ENCODE measurements around the gene CNP. TPM values are rescaled to one million over a fixed set of nuclear protein-coding genes. Genes with fewer than 3 reads are reported as not detected.

Gene CNP
- total and polyA plus RNA-seq, 5 experiments from 2014 or later = 27.0 to 34.1 (median 30.6) TPM

DNA sequence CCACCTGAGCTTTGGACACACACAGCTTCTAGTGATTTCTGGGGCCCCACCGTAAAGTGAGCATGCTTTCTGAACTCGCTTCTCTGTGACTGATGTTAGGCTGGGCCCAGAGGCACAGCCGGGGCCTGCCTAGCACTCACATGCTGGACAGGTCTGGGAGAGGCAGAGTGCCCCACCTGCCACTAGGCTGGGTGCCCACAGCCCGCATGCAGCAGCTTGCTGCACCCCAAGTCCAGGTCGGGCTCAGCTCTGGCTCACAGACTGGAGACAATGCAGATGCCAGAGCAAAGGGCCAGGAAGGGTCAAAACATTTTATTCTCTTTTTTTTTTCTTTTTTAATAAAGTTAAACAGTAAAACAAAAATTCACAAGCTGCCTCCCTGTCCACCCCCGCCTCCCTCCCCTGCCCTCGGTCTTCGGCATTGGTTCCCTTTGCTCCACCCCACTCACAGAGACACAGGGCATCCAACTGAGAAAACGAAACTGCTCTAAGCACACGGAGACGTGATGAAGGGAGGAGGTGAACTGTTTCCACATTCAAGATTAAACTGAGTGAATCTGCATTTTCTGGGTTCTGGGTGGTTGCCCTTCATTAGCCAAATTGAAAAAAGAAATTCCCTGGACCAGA lies 9.7 kb downstream of the CNP start:
- DNase-seq (no peak), ATAC-seq (no peak)
- no peaks in the 10 kb centered on the region for H3K27me3 Mint-ChIP-seq
- H3K4me3 Mint-ChIP-seq = no peak overlapping the region
- POLR2A ChIA-PET = no interaction called here
- H3K27ac Mint-ChIP-seq = peak overlapping the region in 3 of 10 donors; percentile 20 to 54 (median 41)
- H3K9me3 Mint-ChIP-seq = no peaks in the 10 kb centered on the region
- peaks cover 2 to 19% (median 11%) of the 10 kb centered on the region in 4 donors for H3K4me1 Mint-ChIP-seq
- peaks cover 0 to 88% (median 13%) of the 10 kb centered on the region in 3 donors for H3K36me3 Mint-ChIP-seq

DNA sequence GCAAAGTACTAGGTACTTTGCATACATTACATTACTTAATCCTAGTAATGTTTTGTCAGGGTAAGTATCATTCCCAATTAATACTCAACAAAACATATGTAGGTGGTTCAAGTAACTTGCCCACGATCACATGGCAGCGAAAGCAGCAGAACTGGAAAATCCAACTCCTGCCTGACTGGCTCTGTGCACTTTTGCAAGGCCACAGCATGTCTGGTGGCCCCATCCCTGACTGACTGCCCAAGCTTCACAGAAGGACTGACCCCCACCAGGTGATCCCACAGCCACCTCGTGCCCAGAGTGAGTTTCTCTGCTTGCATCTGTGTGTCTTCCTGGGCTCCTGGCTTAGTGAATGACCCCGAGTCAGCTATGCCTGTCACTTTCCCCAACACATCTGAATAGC lies 11.4 kb downstream of the CNP start:
- POLR2A ChIA-PET = interaction anchor here (1.0 to 1.1 kb wide), 2 partner anchors 10 to 11 kb away, joined by 3 to 5 read pairs; partner anchors contain the start of gene CNP
- Mint-ChIP-seq H3K9me3 (no peaks in the 10 kb centered on the region), H3K27me3 (no peaks in the 10 kb centered on the region), H3K27ac (peak overlapping the region in 5 of 10 donors; percentile 25 to 80 (median 61)), H3K4me1 (peaks cover 0 to 11% (median 2%) of the 10 kb centered on the region in 4 donors), H3K36me3 (peaks cover 4 to 96% (median 21%) of the 10 kb centered on the region in 3 donors), H3K4me3 (no peak overlapping the region)
- ATAC-seq (no peak), DNase-seq (no peak)

DNA sequence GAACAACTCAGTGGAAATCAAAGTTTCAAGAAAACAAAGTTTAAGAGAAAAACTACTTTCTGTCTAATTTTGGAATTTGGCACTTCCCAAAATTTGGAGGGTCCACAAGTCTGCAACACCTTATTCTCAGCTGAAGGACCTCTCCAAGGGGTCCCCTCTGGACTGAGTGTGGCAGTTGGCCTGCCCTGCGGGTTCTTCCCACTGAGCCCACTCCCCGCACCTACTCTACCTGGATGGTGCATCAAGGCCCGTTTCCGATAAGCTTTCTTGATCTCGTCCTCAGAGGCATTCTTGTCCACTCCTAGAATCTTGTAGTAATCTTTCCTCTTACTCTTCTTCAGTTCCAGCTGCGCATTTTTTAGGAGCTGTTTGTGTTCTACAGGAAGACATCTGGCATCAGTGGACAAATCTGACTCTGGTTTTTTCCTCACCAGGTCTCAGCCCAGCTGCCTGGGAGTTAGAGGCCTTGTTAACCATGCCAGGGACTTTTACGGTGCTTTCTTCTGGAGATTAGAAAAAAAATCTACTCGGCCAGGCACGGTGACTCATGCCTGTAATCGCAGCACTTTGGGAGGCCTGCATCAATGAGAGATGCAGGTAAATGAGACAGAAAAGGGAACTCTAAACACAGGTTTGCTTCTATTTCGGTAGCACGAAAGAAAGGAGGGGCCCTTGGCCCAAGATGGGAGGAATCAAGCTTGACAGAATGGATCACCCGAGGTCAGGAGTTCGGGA lies 15.6 kb downstream of the CNP start:
- peak overlapping the region in 5 of 10 donors; percentile 34 to 80 (median 66) for H3K27ac Mint-ChIP-seq
- no peak overlapping the region for H3K4me3 Mint-ChIP-seq
- POLR2A ChIA-PET = no interaction called here
- ATAC-seq = no peak
- H3K27me3 Mint-ChIP-seq = no peaks in the 10 kb centered on the region
- H3K4me1 Mint-ChIP-seq = no peaks in the 10 kb centered on the region
- DNase-seq = no peak
- H3K9me3 Mint-ChIP-seq = no peaks in the 10 kb centered on the region
- H3K36me3 Mint-ChIP-seq = peaks cover 4 to 93% (median 20%) of the 10 kb centered on the region in 3 donors

DNA sequence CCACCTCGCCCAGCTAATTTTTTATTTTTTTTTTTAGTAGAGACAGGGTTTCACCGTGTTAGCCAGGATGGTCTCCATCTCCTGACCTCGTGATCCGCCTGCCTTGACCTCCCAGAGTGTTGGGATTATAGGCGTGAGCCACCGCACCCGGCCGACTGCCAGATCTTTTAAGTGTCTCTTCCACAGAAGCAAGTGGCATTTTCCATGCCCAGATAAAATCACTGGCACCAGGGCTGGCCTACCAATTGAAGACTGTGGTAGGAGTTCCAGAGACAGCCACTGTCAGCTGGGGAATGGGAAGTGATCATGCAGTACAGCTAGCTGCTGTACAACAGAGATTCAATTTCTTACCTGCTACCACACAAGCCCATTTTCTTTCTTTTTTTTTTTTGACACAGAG lies 17.9 kb downstream of the CNP start:
- Mint-ChIP-seq H3K36me3 (peaks cover 4 to 97% (median 27%) of the 10 kb centered on the region in 3 donors), H3K9me3 (no peaks in the 10 kb centered on the region), H3K4me3 (no peak overlapping the region), H3K27ac (no peak overlapping the region), H3K4me1 (no peaks in the 10 kb centered on the region), H3K27me3 (no peaks in the 10 kb centered on the region)
- POLR2A ChIA-PET = no interaction called here
- ATAC-seq (no peak), DNase-seq (no peak)

DNA sequence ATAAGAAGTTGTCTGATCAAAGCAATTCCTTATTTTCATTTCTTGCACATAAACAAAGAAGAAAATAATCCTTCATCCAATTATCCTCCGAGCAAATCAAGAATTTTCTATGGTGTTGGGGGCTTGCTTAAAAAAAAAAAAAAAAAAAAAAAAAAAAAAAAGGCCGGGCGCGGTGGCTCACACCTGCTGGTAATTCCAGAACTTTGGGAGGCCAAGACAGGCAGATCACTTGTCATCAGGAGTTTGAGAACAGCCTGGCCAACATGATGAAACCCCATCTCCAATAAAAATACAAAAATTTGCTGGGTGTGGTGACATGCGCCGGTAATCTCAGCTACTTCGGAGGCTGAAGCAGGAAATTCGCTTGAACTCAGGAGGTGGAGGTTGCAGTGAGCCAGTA lies 19.3 kb downstream of the CNP start:
- POLR2A ChIA-PET = no interaction called here
- DNase-seq (no peak), ATAC-seq (no peak)
- Mint-ChIP-seq H3K9me3 (no peaks in the 10 kb centered on the region), H3K27me3 (no peaks in the 10 kb centered on the region), H3K36me3 (peaks cover 4 to 97% (median 24%) of the 10 kb centered on the region in 3 donors), H3K27ac (peak overlapping the region in 2 of 10 donors; percentile 13 to 67), H3K4me1 (no peaks in the 10 kb centered on the region), H3K4me3 (no peak overlapping the region)

DNA sequence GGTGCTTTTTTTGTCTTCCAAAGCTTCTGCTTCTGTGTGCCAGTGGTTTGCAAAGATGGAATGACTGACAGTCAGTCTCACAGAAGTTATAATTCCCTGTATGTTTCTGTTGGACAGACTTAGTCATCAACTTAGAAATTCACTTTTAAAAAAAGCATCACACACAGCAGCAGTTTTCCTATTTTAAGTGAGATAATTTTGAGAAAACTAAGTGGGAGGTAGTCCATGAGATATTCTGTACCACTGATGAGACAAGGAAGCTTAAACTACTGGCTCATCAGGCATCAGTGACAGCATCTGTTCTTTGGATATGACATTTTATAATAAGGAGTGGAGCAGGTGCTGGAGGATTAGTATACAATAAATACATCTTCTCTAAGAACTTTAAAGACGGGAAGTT lies 20.0 kb downstream of the CNP start:
- POLR2A ChIA-PET = no interaction called here
- Mint-ChIP-seq H3K27ac (peak overlapping the region in 1 of 10 donors; percentile 13), H3K36me3 (peaks cover 2 to 97% (median 22%) of the 10 kb centered on the region in 3 donors)

DNA sequence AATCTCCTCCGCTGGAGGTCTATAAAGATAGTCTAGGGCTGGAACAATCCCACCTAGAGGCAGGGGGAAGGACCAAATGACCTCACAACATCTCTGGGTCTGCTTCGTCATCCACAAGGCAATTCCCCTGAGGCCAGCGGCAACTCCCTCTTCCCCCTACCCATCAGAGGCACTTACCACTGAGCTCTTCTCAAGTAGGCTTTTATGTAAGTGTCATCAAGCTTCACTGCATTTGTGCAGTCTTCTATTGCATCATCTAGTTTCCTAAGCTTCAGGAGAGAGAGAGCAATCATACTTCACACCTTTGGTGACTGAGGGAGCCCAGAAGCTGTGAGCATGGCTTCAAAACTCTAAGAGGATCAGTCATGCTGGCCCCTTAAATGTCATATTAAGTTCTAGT lies 21.0 kb downstream of the CNP start:
- ATAC-seq = no peak
- no peaks in the 10 kb centered on the region for H3K9me3 Mint-ChIP-seq
- peak overlapping the region in 4 of 10 donors; percentile 11 to 53 (median 27) for H3K27ac Mint-ChIP-seq

More for the DNA sequence above, 20.0 kb downstream of the CNP start:
- no peaks in the 10 kb centered on the region for H3K4me1 Mint-ChIP-seq
- no peak for DNase-seq
- ATAC-seq = no peak
- no peak overlapping the region for H3K4me3 Mint-ChIP-seq
- no peaks in the 10 kb centered on the region for H3K9me3 Mint-ChIP-seq
- H3K27me3 Mint-ChIP-seq = no peaks in the 10 kb centered on the region

DNA sequence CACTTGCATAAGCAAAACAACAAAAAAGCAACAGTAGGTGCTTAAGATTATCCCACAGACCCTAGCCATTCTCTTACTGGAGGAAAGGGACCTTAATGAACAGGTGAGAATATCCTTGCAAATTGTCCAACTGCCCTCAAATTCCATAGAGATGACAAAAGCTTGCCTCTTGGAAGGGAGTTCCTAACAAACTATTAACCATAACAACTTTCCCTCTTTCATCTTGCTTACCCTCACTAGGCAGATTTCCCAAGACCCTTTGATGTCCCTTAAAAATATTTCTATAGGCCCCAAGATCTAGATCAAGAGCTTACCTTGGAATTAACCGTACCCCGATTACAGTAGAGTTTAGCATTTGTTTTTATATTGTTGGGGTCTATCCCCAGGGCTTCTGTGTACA lies 21.8 kb downstream of the CNP start:
- ATAC-seq (no peak), DNase-seq (no peak)
- Mint-ChIP-seq H3K4me1 (no peaks in the 10 kb centered on the region), H3K27me3 (no peaks in the 10 kb centered on the region), H3K9me3 (no peaks in the 10 kb centered on the region), H3K27ac (peak overlapping the region in 3 of 10 donors; percentile 3 to 73 (median 22)), H3K36me3 (peaks cover 0 to 97% (median 19%) of the 10 kb centered on the region in 3 donors), H3K4me3 (no peak overlapping the region)
- POLR2A ChIA-PET = no interaction called here

More for the DNA sequence above, 21.0 kb downstream of the CNP start:
- Mint-ChIP-seq H3K27me3 (no peaks in the 10 kb centered on the region), H3K36me3 (peaks cover 0 to 97% (median 18%) of the 10 kb centered on the region in 3 donors), H3K4me1 (no peaks in the 10 kb centered on the region), H3K4me3 (no peak overlapping the region)
- POLR2A ChIA-PET = no interaction called here
- no peak for DNase-seq

DNA sequence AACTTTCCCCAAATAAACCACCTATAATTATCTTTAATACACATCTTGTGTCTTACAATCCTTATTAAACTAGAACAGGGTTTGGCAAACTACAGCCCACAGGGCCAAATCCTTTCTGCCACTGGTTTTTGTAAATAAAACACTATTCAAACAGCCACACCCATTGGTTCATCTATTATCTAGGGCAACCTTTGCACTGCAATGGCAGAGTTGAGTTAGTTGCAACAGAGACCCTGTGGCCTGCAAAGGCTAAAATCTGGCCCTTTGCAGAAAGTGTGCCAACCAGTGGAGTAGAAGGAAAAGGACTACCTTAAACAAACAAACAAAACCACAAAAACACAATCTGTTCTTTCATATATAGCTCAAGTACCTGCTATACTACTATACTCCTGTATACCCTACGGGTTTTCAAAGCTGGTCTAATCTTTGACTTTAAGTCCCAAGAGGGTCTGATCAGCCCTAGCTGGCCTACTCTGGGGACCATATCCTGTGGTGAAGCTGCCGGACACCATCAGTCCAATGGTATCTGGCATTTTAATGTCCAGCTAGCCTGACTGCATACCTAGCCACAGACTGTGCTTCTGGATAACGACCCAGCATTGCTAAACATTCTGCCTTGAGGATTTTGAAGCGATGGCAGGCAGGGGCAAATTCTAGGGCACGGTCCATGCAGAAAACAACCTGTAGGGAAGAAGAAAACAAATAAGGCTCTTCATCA lies 23.3 kb downstream of the CNP start:
- Mint-ChIP-seq H3K9me3 (no peaks in the 10 kb centered on the region), H3K4me3 (no peak overlapping the region), H3K36me3 (peaks cover 0 to 99% (median 15%) of the 10 kb centered on the region in 3 donors), H3K27ac (no peak overlapping the region), H3K4me1 (no peaks in the 10 kb centered on the region), H3K27me3 (no peaks in the 10 kb centered on the region)
- DNase-seq = no peak
- POLR2A ChIA-PET = interaction anchor here (0.5 kb wide), 1 partner anchor 13 kb away, joined by 3 read pairs; no protein-coding TSS in a partner anchor
- no peak for ATAC-seq

DNA sequence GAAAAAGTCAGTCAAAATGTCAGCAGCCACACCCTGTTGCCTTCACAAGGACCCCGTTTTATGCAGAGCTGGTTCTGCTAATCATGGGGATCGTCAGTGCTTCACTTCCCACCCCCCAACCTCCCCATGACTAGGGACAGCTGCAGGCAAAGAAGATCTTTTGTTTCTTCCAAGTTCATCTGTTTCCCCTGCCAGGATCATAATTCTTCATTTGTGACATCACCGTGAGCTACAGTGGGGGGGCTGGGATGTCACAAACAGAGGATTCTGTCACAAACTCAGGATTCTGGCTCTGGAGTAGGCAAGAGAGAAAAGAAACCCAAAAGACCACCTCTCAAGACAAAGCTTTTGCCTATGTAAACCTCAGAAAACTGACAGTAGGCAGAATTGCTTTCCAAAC lies 26.0 kb downstream of the CNP start:
- H3K4me3 Mint-ChIP-seq = no peak overlapping the region
- H3K27me3 Mint-ChIP-seq = no peaks in the 10 kb centered on the region
- H3K36me3 Mint-ChIP-seq = peaks cover 0 to 100% (median 13%) of the 10 kb centered on the region in 3 donors
- H3K4me1 Mint-ChIP-seq = peaks cover 0 to 8% (median 1%) of the 10 kb centered on the region in 4 donors
- POLR2A ChIA-PET = no interaction called here
- no peaks in the 10 kb centered on the region for H3K9me3 Mint-ChIP-seq
- ATAC-seq (no peak), DNase-seq (no peak)
- no peak overlapping the region for H3K27ac Mint-ChIP-seq

DNA sequence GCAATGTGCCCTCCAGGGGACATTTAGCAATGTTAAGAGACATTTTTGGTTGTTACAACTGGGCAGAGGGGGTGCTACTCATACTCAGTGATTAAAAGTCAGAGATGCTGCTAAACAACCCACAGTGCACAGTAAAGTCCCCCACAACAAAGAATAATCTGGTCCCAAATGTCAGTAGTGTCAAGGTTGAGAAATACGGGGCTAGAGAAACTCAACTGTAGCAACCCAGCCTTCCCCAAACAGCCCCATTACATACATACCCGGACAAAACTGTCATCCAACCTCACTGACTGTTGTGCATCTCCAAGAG lies 30.2 kb downstream of the CNP start:
- Mint-ChIP-seq H3K27me3 (no peaks in the 10 kb centered on the region), H3K27ac (peak overlapping the region in 2 of 10 donors; percentile 33 to 78), H3K4me1 (peaks cover 0 to 8% (median 1%) of the 10 kb centered on the region in 4 donors), H3K36me3 (peaks cover 0 to 98% (median 13%) of the 10 kb centered on the region in 3 donors), H3K4me3 (no peak overlapping the region), H3K9me3 (no peaks in the 10 kb centered on the region)
- no peak for DNase-seq
- ATAC-seq = no peak
- POLR2A ChIA-PET = interaction anchor here (0.7 kb wide), 1 partner anchor 281 kb away, joined by 4 read pairs; no protein-coding TSS in a partner anchor

DNA sequence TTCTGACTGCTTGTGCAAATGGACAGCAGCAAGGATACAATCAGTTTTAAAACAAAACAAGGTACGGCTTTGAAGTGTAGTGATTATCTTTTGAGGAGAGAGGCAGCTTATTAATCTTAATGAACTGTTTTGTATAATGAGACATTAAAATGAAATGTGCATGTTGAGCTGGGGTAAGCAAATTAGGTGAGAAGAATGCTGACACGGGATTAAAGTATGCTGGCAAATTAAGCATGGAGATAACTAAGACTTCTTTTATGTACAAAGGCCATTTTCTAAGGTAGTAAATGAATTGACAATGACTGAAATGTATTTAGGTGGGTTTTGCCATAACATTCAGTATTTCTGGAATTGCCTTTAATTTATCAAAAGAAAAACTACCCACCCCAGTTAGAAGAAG lies 31.9 kb downstream of the CNP start:
- no peak overlapping the region for H3K27ac Mint-ChIP-seq
- ATAC-seq (no peak), DNase-seq (no peak)
- POLR2A ChIA-PET = no interaction called here
- peaks cover 0 to 98% (median 10%) of the 10 kb centered on the region in 3 donors for H3K36me3 Mint-ChIP-seq
- no peak overlapping the region for H3K4me3 Mint-ChIP-seq
- H3K4me1 Mint-ChIP-seq = peaks cover 7 to 11% (median 9%) of the 10 kb centered on the region in 4 donors
- H3K9me3 Mint-ChIP-seq = no peaks in the 10 kb centered on the region
- H3K27me3 Mint-ChIP-seq = no peaks in the 10 kb centered on the region
